BLaER1 (cell line): ENCODE measurements around the gene MYADM.

Experiments used
- H3K27ac ChIP-seq: shearing (Covaris generic); formaldehyde crosslinking; 2 replicates; pipeline ENCODE4 v1.8.1; 2022
- H3K27me3 ChIP-seq: shearing (Covaris generic); formaldehyde crosslinking; 2 replicates; pipeline ENCODE4 v1.8.1; 2022
- H3K36me3 ChIP-seq: shearing (Covaris generic); formaldehyde crosslinking; 2 replicates; pipeline ENCODE4 v1.8.1; 2022
- H3K4me1 ChIP-seq: shearing (Covaris generic); formaldehyde crosslinking; 2 replicates; pipeline ENCODE4 v1.8.1; 2022
- H3K4me2 ChIP-seq: shearing (Covaris generic); formaldehyde crosslinking; 2 replicates; pipeline ENCODE4 v1.8.1; 2022
- H3K4me3 ChIP-seq: shearing (Covaris generic); formaldehyde crosslinking; 2 replicates; pipeline ENCODE4 v1.8.1; 2022
- H3K9ac ChIP-seq: shearing (Covaris generic); formaldehyde crosslinking; 2 replicates; pipeline ENCODE4 v1.8.1; 2022
- H3K9me3 ChIP-seq: shearing (Covaris generic); formaldehyde crosslinking; 2 replicates; pipeline ENCODE4 v1.8.1; 2022
- H4K20me1 ChIP-seq: shearing (Covaris generic); formaldehyde crosslinking; 2 replicates; pipeline ENCODE4 v1.8.1; 2022
- Cebpa-rat ChIP-seq: shearing (Covaris generic); IDR thresholded peaks from 2 replicates; pipeline ENCODE4 v1.8.1; 2022

MYADM gene

GRCh38 chr19:53908935-53909415 is 41.3 kb downstream of the MYADM start, which contains the start of gene CACNG7:
Gene CACNG7, plus strand, starts transcription at chr19:53909278. Its CDS starts 3,554 bp downstream, at chr19:53912832.
- no peak for TF ChIP-seq Cebpa-rat
- peaks cover 95% of the 10 kb centered on the region for H3K27me3 ChIP-seq
- H3K36me3 ChIP-seq = no peaks in the 10 kb centered on the region
- no peak within 1 kb of the TSS for H3K4me3 ChIP-seq
- H3K27ac ChIP-seq = no peak within 1 kb of the TSS
- peaks cover 35% of the 10 kb centered on the region for H4K20me1 ChIP-seq
- H3K9me3 ChIP-seq = no peaks in the 10 kb centered on the region
- peaks cover 10% of the 10 kb centered on the region; the same call in 1 of the 2 replicates for H3K4me1 ChIP-seq
- 0 out of 2 replicates have a peak within 1 kb of the TSS, but pooled peaks have one; percentile 12 for H3K4me2 ChIP-seq
- no peak within 1 kb of the TSS for H3K9ac ChIP-seq

- H3K9me3 ChIP-seq = no peaks in the 10 kb centered on the region
- H4K20me1 ChIP-seq = peaks cover 29% of the 10 kb centered on the region
- H3K9ac ChIP-seq = no peak overlapping the region
- H3K27me3 ChIP-seq = peaks cover 89% of the 10 kb centered on the region
- H3K4me1 ChIP-seq = peaks cover 10% of the 10 kb centered on the region; the same call in 1 of the 2 replicates
- TF ChIP-seq Cebpa-rat = no peak
- H3K4me2 ChIP-seq = no peak overlapping the region
- H3K27ac ChIP-seq = no peak overlapping the region
- no peak overlapping the region for H3K4me3 ChIP-seq
- H3K36me3 ChIP-seq = no peaks in the 10 kb centered on the region
Observed at GRCh38 chr19:53909471-53910169, 41.9 kb downstream of the MYADM start.

GRCh38 chr19:53910170-53910518 is 42.5 kb downstream of the MYADM start:
- H3K4me3 ChIP-seq = no peak overlapping the region
- H3K27ac ChIP-seq = no peak overlapping the region
- H3K4me1 ChIP-seq = peaks cover 10% of the 10 kb centered on the region; the same call in 1 of the 2 replicates
- no peak overlapping the region for H3K4me2 ChIP-seq
- no peaks in the 10 kb centered on the region for H3K9me3 ChIP-seq
- H3K27me3 ChIP-seq = peaks cover 84% of the 10 kb centered on the region
- H4K20me1 ChIP-seq = peaks cover 25% of the 10 kb centered on the region
- H3K9ac ChIP-seq = no peak overlapping the region
- no peak for TF ChIP-seq Cebpa-rat
- H3K36me3 ChIP-seq = no peaks in the 10 kb centered on the region

- Histone ChIP-seq H3K4me2 (no peak overlapping the region), H3K36me3 (no peaks in the 10 kb centered on the region), H3K4me1 (peaks cover 10% of the 10 kb centered on the region; the same call in 1 of the 2 replicates), H4K20me1 (peaks cover 11% of the 10 kb centered on the region), H3K9ac (no peak overlapping the region), H3K4me3 (no peak overlapping the region), H3K9me3 (no peaks in the 10 kb centered on the region), H3K27ac (no peak overlapping the region), H3K27me3 (peaks cover 61% of the 10 kb centered on the region)
- no peak for TF ChIP-seq Cebpa-rat
Observed at GRCh38 chr19:53912653-53913052, 45.0 kb downstream of the MYADM start.

- H3K36me3 ChIP-seq = no peaks in the 10 kb centered on the region
- H3K4me1 ChIP-seq = no peaks in the 10 kb centered on the region
- no peak overlapping the region for H3K4me2 ChIP-seq
- no peaks in the 10 kb centered on the region for H3K9me3 ChIP-seq
- H3K9ac ChIP-seq = no peak overlapping the region
- H3K27me3 ChIP-seq = peaks cover 39% of the 10 kb centered on the region
- H3K4me3 ChIP-seq = no peak overlapping the region
- H4K20me1 ChIP-seq = no peaks in the 10 kb centered on the region; the same call in 1 of the 2 replicates
- H3K27ac ChIP-seq = no peak overlapping the region
- no peak for TF ChIP-seq Cebpa-rat
Observed at GRCh38 chr19:53915000-53915399, 47.3 kb downstream of the MYADM start.

GRCh38 chr19:53916004-53916403 is 48.3 kb downstream of the MYADM start:
- Histone ChIP-seq H3K9ac (no peak overlapping the region), H3K9me3 (no peaks in the 10 kb centered on the region), H3K4me2 (no peak overlapping the region), H3K4me3 (no peak overlapping the region), H3K27me3 (peaks cover 28% of the 10 kb centered on the region), H4K20me1 (no peaks in the 10 kb centered on the region; the same call in 1 of the 2 replicates), H3K36me3 (no peaks in the 10 kb centered on the region), H3K4me1 (no peaks in the 10 kb centered on the region), H3K27ac (no peak overlapping the region)
- TF ChIP-seq Cebpa-rat = no peak

- Histone ChIP-seq H3K4me1 (no peaks in the 10 kb centered on the region), H3K9ac (no peak overlapping the region)
- TF ChIP-seq Cebpa-rat = no peak
Observed at GRCh38 chr19:53917356-53917755, 49.7 kb downstream of the MYADM start.

More at GRCh38 chr19:53917356-53917755, 49.7 kb downstream of the MYADM start:
- Histone ChIP-seq H3K9me3 (peaks cover 9% of the 10 kb centered on the region; the same call in 1 of the 2 replicates), H3K27me3 (peaks cover 15% of the 10 kb centered on the region), H3K4me3 (no peak overlapping the region), H3K36me3 (no peaks in the 10 kb centered on the region), H3K27ac (no peak overlapping the region), H4K20me1 (no peaks in the 10 kb centered on the region), H3K4me2 (no peak overlapping the region)
